ENCODE results near the gene TSHZ2.

TSHZ2 gene

GRCh38 chr20:53141201-53142050, 169.3 kb downstream of the TSHZ2 start:
- no peak for DNase-seq

- no peak for DNase-seq
These were observed 170.3 kb downstream of the TSHZ2 start for GRCh38 chr20:53142225-53143127.

GRCh38 chr20:53146201-53146891, 174.2 kb downstream of the TSHZ2 start:
- DNase-seq, result no peak

- DNase-seq, result no peak
These were observed 176.6 kb downstream of the TSHZ2 start for GRCh38 chr20:53148771-53149147.

- DNase-seq, result no peak
These were observed 177.2 kb downstream of the TSHZ2 start for GRCh38 chr20:53149148-53149889.

GRCh38 chr20:53149890-53150205, 177.7 kb downstream of the TSHZ2 start:
- no peak for DNase-seq

- DNase-seq, result no peak
These were observed 178.4 kb downstream of the TSHZ2 start for GRCh38 chr20:53150532-53150931.

- no peak for DNase-seq
These were observed 180.1 kb downstream of the TSHZ2 start for GRCh38 chr20:53152228-53152627.

GRCh38 chr20:53154540-53154939, 182.4 kb downstream of the TSHZ2 start:
- DNase-seq, result no peak

GRCh38 chr20:53157443-53158408, 185.6 kb downstream of the TSHZ2 start:
- peak; percentile 52 to 79 for DNase-seq

- no peak for DNase-seq
These were observed 187.0 kb downstream of the TSHZ2 start for GRCh38 chr20:53159160-53159559.

GRCh38 chr20:53161073-53161472, 188.9 kb downstream of the TSHZ2 start:
- DNase-seq, result no peak

- DNase-seq, result no peak
These were observed 189.3 kb downstream of the TSHZ2 start for GRCh38 chr20:53161473-53161872.

- peak in 1 of 2 experiments; percentile 24 for DNase-seq
These were observed 190.2 kb downstream of the TSHZ2 start for GRCh38 chr20:53162251-53162835.

- no peak for DNase-seq
These were observed 191.3 kb downstream of the TSHZ2 start for GRCh38 chr20:53163486-53163885.

GRCh38 chr20:53164072-53164471, 191.9 kb downstream of the TSHZ2 start:
- DNase-seq, result no peak

GRCh38 chr20:53165452-53165851, 193.3 kb downstream of the TSHZ2 start:
- DNase-seq, result no peak

- no peak for DNase-seq
These were observed 196.3 kb downstream of the TSHZ2 start for GRCh38 chr20:53168491-53168890.

GRCh38 chr20:53170196-53170595, 198.0 kb downstream of the TSHZ2 start:
- no peak for DNase-seq

GRCh38 chr20:53171065-53171464, 198.9 kb downstream of the TSHZ2 start:
- DNase-seq, result no peak

- DNase-seq, result no peak
These were observed 202.3 kb downstream of the TSHZ2 start for GRCh38 chr20:53174454-53174853.
